Activated naive CD4-positive, alpha-beta T cell treated with anti-CD3 and anti-CD28 coated beads, Interleukin-2, amount 50 U/mL, for 24 hours (primary cell): ENCODE measurements around the gene B3GALNT2.

ENCODE experiments used
- H3K27ac Mint-ChIP-seq: one replicate; pipeline ENCODE4 v1.8.0; 2021; ENCODE audit warnings: mild to moderate bottlenecking, mixed read lengths
- H3K27me3 Mint-ChIP-seq: one replicate; pipeline ENCODE4 v1.8.0; 2021; ENCODE audit warnings: mixed read lengths
- H3K36me3 Mint-ChIP-seq: one replicate; pipeline ENCODE4 v1.8.0; 2021; ENCODE audit warnings: mixed read lengths
- H3K4me1 Mint-ChIP-seq: one replicate; pipeline ENCODE4 v1.8.0; 2021; ENCODE audit warnings: mixed read lengths
- H3K4me3 Mint-ChIP-seq: one replicate; pipeline ENCODE4 v1.8.0; 2021; ENCODE audit warnings: mild to moderate bottlenecking, mixed read lengths
- H3K9me3 Mint-ChIP-seq: one replicate; pipeline ENCODE4 v1.8.0; 2021; ENCODE audit warnings: mixed read lengths

B3GALNT2 gene

GRCh38 chr1:235442788-235443429, 61.3 kb downstream of the B3GALNT2 start:
- no peaks in the 10 kb centered on the region for H3K9me3 Mint-ChIP-seq
- H3K27ac Mint-ChIP-seq, result peak overlapping the region; percentile 46
- H3K4me1 Mint-ChIP-seq, result no peaks in the 10 kb centered on the region
- no peak overlapping the region for H3K4me3 Mint-ChIP-seq
- no peaks in the 10 kb centered on the region for H3K27me3 Mint-ChIP-seq
- H3K36me3 Mint-ChIP-seq, result peaks cover 13% of the 10 kb centered on the region

DNA sequence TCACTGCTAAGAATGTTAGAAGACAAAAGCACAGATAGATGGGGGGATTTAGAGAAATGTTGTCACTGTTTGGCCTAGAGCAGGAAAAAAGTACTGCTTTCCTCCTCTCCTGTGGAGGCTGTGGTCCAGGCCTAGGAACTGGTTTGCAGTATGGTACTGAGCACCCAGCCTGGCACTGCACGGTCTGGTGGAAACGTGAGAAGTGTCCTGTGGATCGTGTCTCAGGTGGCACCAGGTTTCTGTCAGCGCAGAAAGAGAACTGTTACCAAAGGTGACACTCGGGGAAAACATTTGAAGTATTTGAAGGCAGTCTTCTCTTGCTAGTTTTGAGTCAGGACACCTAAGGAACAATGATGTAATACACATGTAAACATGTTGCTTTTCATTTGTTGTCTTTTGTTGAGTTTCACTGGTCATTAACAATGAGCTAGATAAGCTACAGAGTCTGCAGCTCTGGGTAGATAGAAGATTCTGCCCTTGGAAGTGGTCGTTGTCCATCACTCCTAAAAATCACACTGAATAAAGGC, 63.0 kb downstream of the B3GALNT2 start:
- no peaks in the 10 kb centered on the region for H3K9me3 Mint-ChIP-seq
- peaks cover 15% of the 10 kb centered on the region for H3K36me3 Mint-ChIP-seq
- H3K4me1 Mint-ChIP-seq, result no peaks in the 10 kb centered on the region
- H3K27ac Mint-ChIP-seq, result no peak overlapping the region
- no peak overlapping the region for H3K4me3 Mint-ChIP-seq
- no peaks in the 10 kb centered on the region for H3K27me3 Mint-ChIP-seq

GRCh38 chr1:235434001-235434400, 70.3 kb downstream of the B3GALNT2 start:
- H3K4me1 Mint-ChIP-seq, result no peaks in the 10 kb centered on the region
- no peaks in the 10 kb centered on the region for H3K9me3 Mint-ChIP-seq
- H3K4me3 Mint-ChIP-seq, result no peak overlapping the region
- H3K27ac Mint-ChIP-seq, result no peak overlapping the region
- no peaks in the 10 kb centered on the region for H3K27me3 Mint-ChIP-seq
- H3K36me3 Mint-ChIP-seq, result peaks cover 12% of the 10 kb centered on the region

DNA sequence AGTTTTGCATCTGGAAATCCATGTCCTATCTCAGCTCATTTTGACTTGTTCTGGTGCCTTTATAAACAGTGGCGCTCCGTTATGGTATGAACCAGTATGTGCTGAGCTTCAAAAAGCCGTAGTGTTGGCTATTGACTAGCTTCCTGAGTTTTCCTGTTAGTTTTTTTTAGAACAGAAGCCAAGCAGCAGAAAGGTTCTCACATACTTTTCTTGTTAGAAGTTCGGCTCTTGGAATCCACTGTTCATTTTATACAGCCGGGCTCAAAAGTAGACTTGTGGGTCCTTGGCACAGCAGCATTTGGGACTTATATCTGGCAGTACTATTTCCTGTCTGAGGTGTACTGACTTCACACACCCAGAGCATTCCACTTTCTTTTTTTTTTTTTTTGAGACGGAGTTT, 73.3 kb downstream of the B3GALNT2 start:
- H3K9me3 Mint-ChIP-seq, result no peaks in the 10 kb centered on the region
- no peaks in the 10 kb centered on the region for H3K27me3 Mint-ChIP-seq
- H3K4me1 Mint-ChIP-seq, result peaks cover under 1% of the 10 kb centered on the region
- no peak overlapping the region for H3K4me3 Mint-ChIP-seq
- H3K27ac Mint-ChIP-seq, result no peak overlapping the region
- H3K36me3 Mint-ChIP-seq, result peaks cover 4% of the 10 kb centered on the region

DNA sequence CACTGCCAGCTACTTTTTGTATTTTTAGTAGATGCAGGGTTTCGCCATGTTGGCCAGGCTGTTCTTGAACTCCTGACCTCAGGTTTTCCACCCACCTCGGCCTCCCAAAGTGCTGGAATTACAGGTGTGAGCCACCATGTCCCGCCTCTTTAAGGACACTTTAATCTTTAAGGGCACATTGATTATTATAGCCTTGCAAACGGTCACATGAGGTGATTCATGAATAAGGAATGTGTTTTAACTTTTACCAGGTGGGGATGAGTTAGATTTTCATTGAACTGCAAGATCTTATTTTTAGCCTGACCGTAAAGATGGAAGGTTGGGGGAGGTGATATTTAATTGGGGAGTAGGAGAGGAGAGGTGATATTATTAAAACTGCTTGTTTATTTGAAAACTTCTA, 75.1 kb downstream of the B3GALNT2 start:
- Mint-ChIP-seq H3K36me3 (peaks cover 4% of the 10 kb centered on the region), H3K27me3 (no peaks in the 10 kb centered on the region), H3K4me1 (peaks cover 9% of the 10 kb centered on the region), H3K4me3 (no peak overlapping the region), H3K9me3 (no peaks in the 10 kb centered on the region), H3K27ac (no peak overlapping the region)

- Mint-ChIP-seq H3K36me3 (peaks cover 4% of the 10 kb centered on the region), H3K9me3 (no peaks in the 10 kb centered on the region), H3K4me1 (peaks cover 24% of the 10 kb centered on the region), H3K27me3 (no peaks in the 10 kb centered on the region), H3K27ac (no peak overlapping the region), H3K4me3 (no peak overlapping the region)
Observed at GRCh38 chr1:235427447-235427846, 76.8 kb downstream of the B3GALNT2 start.

- Mint-ChIP-seq H3K4me3 (no peak overlapping the region), H3K9me3 (no peaks in the 10 kb centered on the region), H3K4me1 (peaks cover 28% of the 10 kb centered on the region), H3K36me3 (peaks cover 4% of the 10 kb centered on the region), H3K27me3 (no peaks in the 10 kb centered on the region), H3K27ac (no peak overlapping the region)
Observed at GRCh38 chr1:235426680-235427079, 77.6 kb downstream of the B3GALNT2 start.

DNA sequence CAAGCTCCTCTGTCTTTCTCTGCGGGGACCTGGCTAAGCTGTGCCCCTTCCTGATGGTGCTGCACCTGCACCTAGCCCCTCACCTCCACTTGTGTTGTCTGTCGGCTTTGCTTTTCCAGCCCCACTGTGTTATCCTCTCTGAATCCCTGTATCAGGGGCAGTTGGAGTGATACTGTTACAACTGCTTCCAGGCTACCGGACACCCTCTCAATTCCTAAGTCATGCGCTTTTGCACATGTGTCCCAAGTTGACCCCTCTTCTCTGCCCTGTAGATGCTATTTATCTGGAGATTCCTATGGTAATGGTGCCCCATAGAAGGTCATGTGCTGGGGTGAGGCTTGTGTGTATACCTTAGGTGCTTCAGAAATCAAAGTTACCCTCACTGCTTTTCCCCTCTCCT, 78.1 kb downstream of the B3GALNT2 start:
- Mint-ChIP-seq H3K4me1 (peaks cover 30% of the 10 kb centered on the region), H3K36me3 (peaks cover 4% of the 10 kb centered on the region), H3K27ac (no peak overlapping the region), H3K9me3 (no peaks in the 10 kb centered on the region), H3K27me3 (no peaks in the 10 kb centered on the region), H3K4me3 (no peak overlapping the region)

- no peak overlapping the region for H3K4me3 Mint-ChIP-seq
- H3K27ac Mint-ChIP-seq, result no peak overlapping the region
- H3K9me3 Mint-ChIP-seq, result no peaks in the 10 kb centered on the region
- no peaks in the 10 kb centered on the region for H3K27me3 Mint-ChIP-seq
- peaks cover 30% of the 10 kb centered on the region for H3K4me1 Mint-ChIP-seq
- H3K36me3 Mint-ChIP-seq, result peaks cover 4% of the 10 kb centered on the region
Observed at GRCh38 chr1:235425357-235425756, 78.9 kb downstream of the B3GALNT2 start.

DNA sequence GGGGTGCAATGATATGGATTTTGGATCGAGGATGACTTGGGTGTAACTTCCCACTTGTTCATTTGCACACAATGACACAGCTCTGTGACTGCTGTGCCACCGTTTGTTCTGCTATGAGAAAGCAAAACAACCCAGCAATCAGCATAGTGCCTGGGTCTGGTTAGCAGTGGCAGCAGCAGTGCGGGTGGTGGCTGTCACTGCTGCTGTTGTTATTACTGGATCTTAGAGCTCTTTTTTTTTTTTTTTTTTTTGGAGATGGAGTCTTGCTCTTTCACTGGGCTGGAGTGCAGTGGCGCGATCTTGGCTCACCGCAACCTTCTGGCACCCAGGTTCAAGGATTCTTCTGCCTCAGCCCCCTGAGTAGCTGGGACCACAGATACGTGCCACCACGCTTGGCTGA, 80.2 kb downstream of the B3GALNT2 start:
- Mint-ChIP-seq H3K27ac (no peak overlapping the region), H3K4me3 (no peak overlapping the region), H3K27me3 (no peaks in the 10 kb centered on the region), H3K4me1 (peaks cover 30% of the 10 kb centered on the region), H3K36me3 (peaks cover 2% of the 10 kb centered on the region), H3K9me3 (no peaks in the 10 kb centered on the region)

DNA sequence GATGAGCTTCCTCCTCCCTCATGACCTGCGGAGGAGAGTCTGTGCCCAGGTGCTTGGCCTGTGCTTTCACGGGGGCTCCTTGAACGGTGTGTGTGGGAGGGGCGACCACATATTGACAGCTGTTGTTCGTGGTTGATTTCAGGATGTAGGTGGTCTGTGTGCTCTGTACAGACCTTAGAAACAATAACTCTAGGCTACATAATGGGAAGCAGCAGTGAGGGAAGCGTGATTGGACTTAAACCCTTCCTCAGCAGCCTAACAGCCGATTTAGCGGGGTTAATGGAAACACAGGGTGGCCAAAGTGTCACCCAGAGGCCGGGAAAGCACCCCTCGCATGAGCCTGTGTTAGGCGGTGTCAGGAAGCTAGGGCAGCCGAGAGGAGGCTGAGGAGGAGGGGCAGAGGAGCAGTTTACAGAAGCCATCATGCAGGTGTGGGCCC, 81.0 kb downstream of the B3GALNT2 start:
- Mint-ChIP-seq H3K27me3 (no peaks in the 10 kb centered on the region), H3K4me1 (peaks cover 30% of the 10 kb centered on the region), H3K27ac (peak overlapping the region; percentile 46), H3K4me3 (no peak overlapping the region), H3K36me3 (peaks cover 1% of the 10 kb centered on the region), H3K9me3 (no peaks in the 10 kb centered on the region)

DNA sequence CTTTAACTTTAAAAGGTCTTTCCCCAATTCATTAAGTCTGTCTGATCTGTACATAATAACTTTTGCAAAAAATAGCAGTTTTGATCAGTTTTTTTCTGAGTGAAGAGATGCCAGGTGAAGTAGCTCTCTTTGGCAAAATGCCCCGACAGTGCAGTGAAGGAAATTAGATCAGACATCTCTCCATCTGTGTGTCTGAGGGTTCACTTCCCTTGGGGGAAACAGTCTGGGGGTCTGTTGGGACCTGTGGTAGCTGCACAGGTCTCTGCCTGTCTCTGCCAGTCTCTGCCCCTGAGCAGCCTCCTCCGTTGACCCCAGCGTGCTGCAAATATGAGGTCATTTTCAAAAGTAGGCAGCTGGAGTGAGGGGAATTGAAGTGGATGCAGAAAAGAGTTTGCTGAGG, 82.5 kb downstream of the B3GALNT2 start:
- H3K27me3 Mint-ChIP-seq, result no peaks in the 10 kb centered on the region
- peaks cover 30% of the 10 kb centered on the region for H3K4me1 Mint-ChIP-seq
- H3K27ac Mint-ChIP-seq, result no peak overlapping the region
- no peak overlapping the region for H3K4me3 Mint-ChIP-seq
- H3K9me3 Mint-ChIP-seq, result no peaks in the 10 kb centered on the region
- H3K36me3 Mint-ChIP-seq, result peaks cover 1% of the 10 kb centered on the region

- no peak overlapping the region for H3K4me3 Mint-ChIP-seq
- no peaks in the 10 kb centered on the region for H3K9me3 Mint-ChIP-seq
- H3K36me3 Mint-ChIP-seq, result no peaks in the 10 kb centered on the region
- no peaks in the 10 kb centered on the region for H3K27me3 Mint-ChIP-seq
- H3K27ac Mint-ChIP-seq, result no peak overlapping the region
- H3K4me1 Mint-ChIP-seq, result peaks cover 9% of the 10 kb centered on the region
Observed at GRCh38 chr1:235417086-235417697, 87.1 kb downstream of the B3GALNT2 start.

GRCh38 chr1:235416662-235417049, 87.6 kb downstream of the B3GALNT2 start:
- Mint-ChIP-seq H3K36me3 (no peaks in the 10 kb centered on the region), H3K9me3 (no peaks in the 10 kb centered on the region), H3K27me3 (no peaks in the 10 kb centered on the region), H3K4me1 (peaks cover 8% of the 10 kb centered on the region), H3K4me3 (no peak overlapping the region), H3K27ac (no peak overlapping the region)

- peaks cover 11% of the 10 kb centered on the region for H3K4me1 Mint-ChIP-seq
- no peaks in the 10 kb centered on the region for H3K9me3 Mint-ChIP-seq
- no peak overlapping the region for H3K27ac Mint-ChIP-seq
- no peak overlapping the region for H3K4me3 Mint-ChIP-seq
- no peaks in the 10 kb centered on the region for H3K27me3 Mint-ChIP-seq
- no peaks in the 10 kb centered on the region for H3K36me3 Mint-ChIP-seq
Observed at GRCh38 chr1:235415008-235415904, 89.0 kb downstream of the B3GALNT2 start.
